ENCODE results near the gene LZTS3. TPM values are rescaled to one million over a fixed set of nuclear protein-coding genes. Genes with fewer than 3 reads are reported as not detected.
A peak's percentile ranks its signal among the peaks of the same experiment; 100 is the strongest.
"Not testable (repeated sequence)": the region's sequence is repeated elsewhere in the genome, so short reads cannot be mapped to it uniquely, and the experiment has no call there.

Gene LZTS3
- polyA plus RNA-seq, 1 donor (not counting 4 experiments of a cell fraction or from before 2014, with no cell fraction given) = 2.5 TPM

GRCh38 chr20:3157817-3158216, 15.5 kb downstream of the LZTS3 start:
- Histone ChIP-seq H3K4me3 (ENCODE audit: control insufficient read depth in 2 of 3, extremely low read depth in 1 of 3, insufficient read depth in 2 of 3, low read depth in 1 of 3, low read length in 3 of 3) (no peak overlapping the region), H2AFZ (ENCODE audit: control insufficient read depth, low read length) (no peak overlapping the region), H3K36me3 (ENCODE audit: control insufficient read depth in 2 of 2, extremely low read depth in 1 of 2, insufficient read depth in 2 of 2, low read length in 2 of 2) (peaks cover 2 to 10% of the 10 kb centered on the region in 2 experiments), H4K20me1 (ENCODE audit: control insufficient read depth, extremely low read depth, insufficient read depth, low read length) (peaks cover 6% of the 10 kb centered on the region), H3K79me2 (ENCODE audit: control insufficient read depth, insufficient read depth, low read length) (peaks cover 68% of the 10 kb centered on the region), H3K9me1 (ENCODE audit: control insufficient read depth, extremely low read depth, insufficient read depth, low read length) (no peaks in the 10 kb centered on the region), H3K27me3 (ENCODE audit: control insufficient read depth, extremely low read depth, insufficient read depth, low read length) (no peaks in the 10 kb centered on the region), H3K9me3 (ENCODE audit: control insufficient read depth, low read depth, low read length) (no peaks in the 10 kb centered on the region), H3K9ac (ENCODE audit: control insufficient read depth, extremely low read depth, insufficient read depth, low read length) (no peak overlapping the region), H3K4me1 (ENCODE audit: control insufficient read depth, extremely low read depth, insufficient read depth, low read length) (peaks cover 19% of the 10 kb centered on the region), H3K4me2 (ENCODE audit: control insufficient read depth, extremely low read depth, insufficient read depth, low read depth, low read length) (peak overlapping the region; percentile 100), H3K27ac (ENCODE audit: control insufficient read depth, insufficient read depth, low read length) (no peak overlapping the region)
- DNase-seq (ENCODE audit: low read depth, low spot score) (no peak), FAIRE-seq (no peak)
- TF ChIP-seq EZH2 (IDR thresholded peaks at IDR 0.05; ENCODE audit: low read length) (no peak), CTCF (optimal IDR thresholded peaks at IDR 0.05 in 1 of 3, IDR thresholded peaks at IDR 0.05 in 1 of 3, conservative IDR thresholded peaks at IDR 0.05 in 1 of 3; ENCODE audit: extremely low read depth in 1 of 3, insufficient read depth in 2 of 3, low read length in 3 of 3) (no peak)
- dilution Hi-C loops (cut with MboI; ENCODE audit: extremely low pct_ligation_motif_present, low sequenced_read_pairs) = no loop called here

GRCh38 chr20:3156811-3157619, 16.3 kb downstream of the LZTS3 start:
- H4K20me1 ChIP-seq (ENCODE audit: control insufficient read depth, extremely low read depth, insufficient read depth, low read length) = peaks cover 6% of the 10 kb centered on the region
- no peaks in the 10 kb centered on the region for H3K27me3 ChIP-seq (ENCODE audit: control insufficient read depth, extremely low read depth, insufficient read depth, low read length)
- H3K36me3 ChIP-seq (ENCODE audit: control insufficient read depth in 2 of 2, extremely low read depth in 1 of 2, insufficient read depth in 2 of 2, low read length in 2 of 2) = peaks cover 2 to 10% of the 10 kb centered on the region in 2 experiments
- FAIRE-seq = no peak
- H3K9ac ChIP-seq (ENCODE audit: control insufficient read depth, extremely low read depth, insufficient read depth, low read length) = no peak overlapping the region
- H3K4me3 ChIP-seq (ENCODE audit: control insufficient read depth in 2 of 3, extremely low read depth in 1 of 3, insufficient read depth in 2 of 3, low read depth in 1 of 3, low read length in 3 of 3) = no peak overlapping the region
- dilution Hi-C loops (cut with MboI; ENCODE audit: extremely low pct_ligation_motif_present, low sequenced_read_pairs) = no loop called here
- H3K4me1 ChIP-seq (ENCODE audit: control insufficient read depth, extremely low read depth, insufficient read depth, low read length) = peaks cover 19% of the 10 kb centered on the region
- H3K27ac ChIP-seq (ENCODE audit: control insufficient read depth, insufficient read depth, low read length) = no peak overlapping the region
- no peak for DNase-seq (ENCODE audit: low read depth, low spot score)
- no peaks in the 10 kb centered on the region for H3K9me3 ChIP-seq (ENCODE audit: control insufficient read depth, low read depth, low read length)
- no peak overlapping the region for H2AFZ ChIP-seq (ENCODE audit: control insufficient read depth, low read length)
- no peaks in the 10 kb centered on the region for H3K9me1 ChIP-seq (ENCODE audit: control insufficient read depth, extremely low read depth, insufficient read depth, low read length)
- H3K4me2 ChIP-seq (ENCODE audit: control insufficient read depth, extremely low read depth, insufficient read depth, low read depth, low read length) = peak overlapping the region; percentile 100
- H3K79me2 ChIP-seq (ENCODE audit: control insufficient read depth, insufficient read depth, low read length) = peaks cover 75% of the 10 kb centered on the region
- TF ChIP-seq EZH2 (IDR thresholded peaks at IDR 0.05; ENCODE audit: low read length) (no peak), CTCF (optimal IDR thresholded peaks at IDR 0.05 in 1 of 3, IDR thresholded peaks at IDR 0.05 in 1 of 3, conservative IDR thresholded peaks at IDR 0.05 in 1 of 3; ENCODE audit: extremely low read depth in 1 of 3, insufficient read depth in 2 of 3, low read length in 3 of 3) (no peak)

- H3K9me3 ChIP-seq (ENCODE audit: control insufficient read depth, low read depth, low read length); H2AFZ ChIP-seq (ENCODE audit: control insufficient read depth, low read length); H3K4me3 ChIP-seq (ENCODE audit: control insufficient read depth in 2 of 3, extremely low read depth in 1 of 3, insufficient read depth in 2 of 3, low read depth in 1 of 3, low read length in 3 of 3); H3K27ac ChIP-seq (ENCODE audit: control insufficient read depth, insufficient read depth, low read length); H3K4me1 ChIP-seq (ENCODE audit: control insufficient read depth, extremely low read depth, insufficient read depth, low read length); H3K9ac ChIP-seq (ENCODE audit: control insufficient read depth, extremely low read depth, insufficient read depth, low read length); DNase-seq (ENCODE audit: low read depth, low spot score); H3K4me2 ChIP-seq (ENCODE audit: control insufficient read depth, extremely low read depth, insufficient read depth, low read depth, low read length); dilution Hi-C loops (cut with MboI; ENCODE audit: extremely low pct_ligation_motif_present, low sequenced_read_pairs); H3K27me3 ChIP-seq (ENCODE audit: control insufficient read depth, extremely low read depth, insufficient read depth, low read length); FAIRE-seq; H4K20me1 ChIP-seq (ENCODE audit: control insufficient read depth, extremely low read depth, insufficient read depth, low read length); H3K9me1 ChIP-seq (ENCODE audit: control insufficient read depth, extremely low read depth, insufficient read depth, low read length): not testable (repeated sequence)
- Histone ChIP-seq H3K79me2 (ENCODE audit: control insufficient read depth, insufficient read depth, low read length) (peaks cover 91% of the 10 kb centered on the region), H3K36me3 (ENCODE audit: control insufficient read depth in 2 of 2, extremely low read depth in 1 of 2, insufficient read depth in 2 of 2, low read length in 2 of 2) (peaks cover 15 to 30% of the 10 kb centered on the region in 2 experiments)
Measured at GRCh38 chr20:3152057-3152644, 21.2 kb downstream of the LZTS3 start.

Measured in keratinocyte (primary cell).